ENCODE measurements around the gene ITPRID2.

Gene ITPRID2

GRCh38 chr2:181879295-181879694, 12.2 kb upstream of the ITPRID2 start:
- no peak for DNase-seq (ENCODE audit: low spot score)

- DNase-seq (ENCODE audit: low spot score), result no peak
Observed at GRCh38 chr2:181882246-181883020, 9.1 kb upstream of the ITPRID2 start.

GRCh38 chr2:181884601-181885000, 6.9 kb upstream of the ITPRID2 start:
- no peak for DNase-seq (ENCODE audit: low spot score)

- DNase-seq (ENCODE audit: low spot score), result no peak
Observed at GRCh38 chr2:181885096-181885495, 6.4 kb upstream of the ITPRID2 start.

- no peak for DNase-seq (ENCODE audit: low spot score)
Observed at GRCh38 chr2:181886192-181886591, 5.3 kb upstream of the ITPRID2 start.

GRCh38 chr2:181887045-181887444, 4.5 kb upstream of the ITPRID2 start:
- no peak for DNase-seq (ENCODE audit: low spot score)

GRCh38 chr2:181889776-181890175, 1.8 kb upstream of the ITPRID2 start:
- DNase-seq (ENCODE audit: low spot score), result no peak

GRCh38 chr2:181890271-181890670, 1.3 kb upstream of the ITPRID2 start:
- DNase-seq (ENCODE audit: low spot score), result no peak

- peak; percentile 85 for DNase-seq (ENCODE audit: low spot score)
Observed at GRCh38 chr2:181891966-181892798, 652 bp downstream of the ITPRID2 start.

- DNase-seq (ENCODE audit: low spot score), result no peak
Observed at GRCh38 chr2:181892799-181893435, 1.4 kb downstream of the ITPRID2 start.

GRCh38 chr2:181894381-181894780, 2.9 kb downstream of the ITPRID2 start:
- no peak for DNase-seq (ENCODE audit: low spot score)

- no peak for DNase-seq (ENCODE audit: low spot score)
Observed at GRCh38 chr2:181895818-181896217, 4.3 kb downstream of the ITPRID2 start.

- no peak for DNase-seq (ENCODE audit: low spot score)
Observed at GRCh38 chr2:181896286-181896685, 4.8 kb downstream of the ITPRID2 start.

GRCh38 chr2:181900007-181900651, 8.6 kb downstream of the ITPRID2 start:
- no peak for DNase-seq (ENCODE audit: low spot score)

- DNase-seq (ENCODE audit: low spot score), result no peak
Observed at GRCh38 chr2:181902625-181903024, 11.1 kb downstream of the ITPRID2 start.

- peak; percentile 38 for DNase-seq (ENCODE audit: low spot score)
Observed at GRCh38 chr2:181904022-181904632, 12.6 kb downstream of the ITPRID2 start.

- DNase-seq (ENCODE audit: low spot score), result no peak
Observed at GRCh38 chr2:181907057-181907456, 15.5 kb downstream of the ITPRID2 start.

- no peak for DNase-seq (ENCODE audit: low spot score)
Observed at GRCh38 chr2:181907635-181908034, 16.1 kb downstream of the ITPRID2 start.

GRCh38 chr2:181910028-181910831, 18.7 kb downstream of the ITPRID2 start:
- no peak for DNase-seq (ENCODE audit: low spot score)

- DNase-seq (ENCODE audit: low spot score), result no peak
Observed at GRCh38 chr2:181911830-181912229, 20.3 kb downstream of the ITPRID2 start.

GRCh38 chr2:181915102-181915501, 23.6 kb downstream of the ITPRID2 start:
- no peak for DNase-seq (ENCODE audit: low spot score)
